HG02571 (cell line): ENCODE results near the gene MRPL11.
"Not testable (repeated sequence)": the region's sequence is repeated elsewhere in the genome, so short reads cannot be mapped to it uniquely, and the experiment has no call there.

ENCODE experiments used
- ATAC-seq: cut with Tn5 transposase; IDR thresholded peaks from one replicate; pipeline ENCODE4 v1.9.1; 2021; ENCODE audit warnings: mild to moderate bottlenecking, moderate library complexity; ENCODE audit not compliant: unreplicated experiment

MRPL11 gene

DNA sequence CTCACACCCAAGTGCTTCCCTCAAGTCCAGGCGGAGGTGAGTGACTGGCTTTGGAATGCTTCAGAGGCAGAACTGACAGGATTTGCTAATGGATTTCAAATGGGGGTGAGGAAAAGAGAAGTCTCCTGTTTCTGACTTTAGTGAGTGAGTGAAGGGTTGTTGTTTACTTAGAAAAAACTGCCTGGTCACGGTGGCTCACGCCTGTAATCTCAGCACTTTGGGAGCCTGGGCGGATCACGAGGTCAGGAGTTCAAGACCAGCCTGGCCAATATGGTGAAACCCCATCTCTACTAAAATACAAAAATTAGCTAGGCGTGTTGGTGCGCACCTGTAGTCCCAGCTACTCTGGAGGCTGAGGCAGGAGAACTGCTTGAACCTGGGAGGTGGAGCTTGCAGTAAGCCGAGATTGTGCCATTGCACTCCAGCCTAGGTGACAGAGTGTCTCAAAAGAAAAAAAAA, 6.7 kb downstream of the MRPL11 start:
- not testable (repeated sequence) for ATAC-seq

DNA sequence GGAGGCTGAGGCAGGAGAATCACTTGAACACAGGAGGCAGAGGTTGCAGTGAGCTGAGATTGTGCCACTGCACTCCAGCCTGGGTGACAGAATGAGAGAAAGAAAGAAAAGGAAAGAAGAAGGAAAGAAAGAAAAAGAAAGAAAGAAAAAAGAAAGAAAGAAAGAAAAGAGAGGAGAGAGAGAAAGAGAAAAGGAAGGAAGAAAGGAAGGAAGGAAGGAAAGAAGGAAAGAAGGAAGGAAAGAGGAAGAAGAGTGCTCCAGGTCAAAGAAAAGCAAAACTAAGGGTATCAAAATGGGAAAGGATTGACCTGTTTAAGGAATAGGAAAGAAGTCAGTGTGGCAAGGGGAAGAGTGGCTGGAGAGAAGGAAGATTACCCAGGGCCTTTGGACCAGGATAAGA, 7.4 kb downstream of the MRPL11 start:
- not testable (repeated sequence) for ATAC-seq

DNA sequence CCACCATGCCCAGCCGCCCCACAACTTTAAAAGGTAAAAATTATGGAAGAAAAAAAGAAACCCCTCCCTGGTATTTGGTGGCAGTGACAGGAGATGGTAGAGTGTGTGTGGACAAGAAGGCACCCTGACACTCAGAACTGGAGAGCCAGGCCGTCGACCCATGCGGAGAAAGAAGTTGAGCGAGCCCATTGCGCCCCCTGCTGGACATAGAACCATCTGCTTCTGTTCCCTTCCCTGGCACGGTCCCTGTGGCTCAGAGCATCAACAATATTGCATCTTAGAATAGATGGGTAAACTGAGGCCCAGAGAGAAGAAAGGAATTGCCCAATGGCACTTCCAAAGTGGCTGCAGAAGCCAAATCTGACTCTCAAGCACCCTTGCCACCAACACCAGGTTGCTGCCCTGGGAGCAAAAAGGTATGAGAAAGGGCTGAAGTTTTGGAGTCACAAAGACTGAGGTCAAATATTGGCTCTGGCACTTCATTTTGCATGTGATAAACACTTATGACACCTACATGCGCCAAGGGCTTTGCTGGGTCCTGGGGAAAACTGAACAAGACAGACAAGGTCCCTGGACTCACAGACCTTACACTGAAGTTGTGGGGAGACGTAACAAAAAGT, 8.6 kb downstream of the MRPL11 start:
- ATAC-seq = no peak

DNA sequence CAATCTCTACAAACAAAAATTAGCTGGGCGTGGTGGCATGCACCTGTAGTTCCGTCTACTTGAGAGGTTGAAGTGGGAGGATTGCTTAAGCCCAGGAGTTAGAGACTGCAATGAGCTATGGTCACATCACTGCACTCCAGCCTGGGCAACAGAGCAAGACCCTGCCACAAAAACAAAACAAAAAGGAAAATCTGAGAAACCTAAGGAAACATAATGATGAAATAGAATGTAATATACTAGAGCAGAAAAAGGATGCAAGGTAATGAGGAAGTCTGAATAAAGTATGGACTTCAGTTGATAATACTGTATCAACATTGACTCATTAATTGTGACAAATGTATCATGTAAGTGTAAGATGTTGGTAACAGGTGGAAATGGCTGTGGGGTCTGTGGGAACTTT, 9.7 kb downstream of the MRPL11 start:
- no peak for ATAC-seq

DNA sequence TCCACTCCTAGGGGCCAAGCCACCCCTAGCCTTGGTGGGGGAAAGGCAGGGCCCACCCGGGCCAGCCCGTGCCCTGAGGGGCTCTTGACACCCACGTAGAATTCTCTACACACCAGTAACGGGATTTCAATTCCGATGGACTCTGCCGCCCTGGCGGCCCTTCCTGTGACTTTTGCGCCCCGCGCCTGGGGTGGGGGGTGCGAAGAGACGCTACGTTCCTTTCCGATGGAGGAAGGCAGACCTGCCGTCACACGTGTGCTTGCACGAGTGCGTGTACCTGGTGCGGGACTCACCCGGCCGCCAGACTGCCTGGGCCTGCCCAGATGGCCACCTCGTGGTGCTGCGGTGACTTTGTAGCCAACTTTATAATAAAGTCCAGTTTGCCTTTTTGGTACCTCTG, 12.3 kb downstream of the MRPL11 start:
- ATAC-seq = no peak

DNA sequence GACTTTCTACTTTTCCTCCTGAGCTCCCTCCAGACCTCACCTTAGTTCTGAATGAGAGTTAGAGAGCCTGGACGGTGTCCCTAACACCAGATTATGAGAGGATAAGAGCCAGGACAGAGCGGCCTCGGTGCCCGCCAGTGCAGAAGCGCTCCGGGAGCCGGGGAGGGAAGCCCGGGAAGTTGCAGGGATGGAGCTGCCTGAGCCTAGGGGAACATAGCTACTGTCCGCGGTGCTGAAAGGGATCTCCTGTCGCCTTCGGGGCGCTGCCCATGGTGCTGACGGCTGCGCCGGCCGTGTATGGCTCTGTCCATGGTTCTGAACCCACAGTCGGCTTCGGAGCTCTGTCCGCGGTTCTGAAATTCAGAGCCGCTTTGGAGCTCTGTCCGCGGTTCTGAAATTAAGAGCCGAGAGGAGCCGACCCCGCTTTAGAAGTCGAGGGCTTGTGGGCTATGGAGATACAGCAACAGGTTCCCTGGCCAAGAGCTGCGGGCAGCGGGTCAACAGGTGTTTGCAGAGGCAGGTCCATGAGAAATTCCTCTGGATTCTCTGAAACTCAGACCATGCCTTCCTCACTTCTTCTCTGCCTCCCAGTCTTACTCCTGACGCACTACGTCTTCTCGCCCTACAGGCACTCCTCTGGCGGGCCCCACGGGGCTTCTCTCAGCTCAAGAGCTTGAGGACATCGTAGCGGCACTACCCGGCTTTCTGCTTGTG, 17.0 kb downstream of the MRPL11 start:
- ATAC-seq = no peak

DNA sequence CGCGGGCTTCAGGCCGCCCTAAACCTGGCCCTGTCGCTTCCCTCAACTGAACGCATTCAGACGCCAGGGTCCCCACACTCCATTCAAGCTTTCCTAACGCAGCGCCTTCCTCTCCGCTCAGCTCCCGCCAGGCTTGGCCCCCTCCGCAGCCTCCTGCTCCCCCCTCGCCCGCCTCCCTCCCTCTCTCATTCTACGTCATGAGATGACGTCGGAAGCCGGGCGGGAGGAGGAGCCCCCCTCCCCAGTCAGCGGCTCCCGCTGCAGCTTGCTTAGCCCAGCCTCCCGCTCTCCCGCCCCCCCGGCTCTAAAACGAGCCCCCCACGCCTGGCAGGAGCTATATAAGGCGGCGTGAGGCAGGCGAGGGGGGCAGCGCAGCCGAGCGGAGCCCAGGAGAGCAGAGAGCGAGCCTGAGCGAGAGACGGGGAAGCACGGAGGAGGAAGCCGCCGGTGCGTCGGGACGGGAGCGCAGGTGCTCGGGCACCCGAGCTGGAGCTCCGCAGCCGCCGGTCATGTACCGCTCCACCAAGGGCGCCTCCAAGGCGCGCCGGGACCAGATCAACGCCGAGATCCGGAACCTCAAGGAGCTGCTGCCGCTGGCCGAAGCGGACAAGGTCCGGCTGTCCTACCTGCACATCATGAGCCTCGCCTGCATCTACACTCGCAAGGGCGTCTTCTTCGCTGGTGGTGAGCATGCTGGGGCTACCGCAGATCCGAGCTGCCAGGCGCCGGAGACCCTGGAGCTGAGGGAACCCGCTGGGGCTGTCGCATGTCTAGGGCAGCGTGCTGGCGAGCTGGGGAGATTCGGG, 17.8 kb downstream of the MRPL11 start, which contains the start of gene NPAS4:
NPAS4 (plus strand) TSS at position 365 of the 806 bp plus-strand sequence; CDS start at position 510, 145 bp downstream.
- ATAC-seq = no peak

DNA sequence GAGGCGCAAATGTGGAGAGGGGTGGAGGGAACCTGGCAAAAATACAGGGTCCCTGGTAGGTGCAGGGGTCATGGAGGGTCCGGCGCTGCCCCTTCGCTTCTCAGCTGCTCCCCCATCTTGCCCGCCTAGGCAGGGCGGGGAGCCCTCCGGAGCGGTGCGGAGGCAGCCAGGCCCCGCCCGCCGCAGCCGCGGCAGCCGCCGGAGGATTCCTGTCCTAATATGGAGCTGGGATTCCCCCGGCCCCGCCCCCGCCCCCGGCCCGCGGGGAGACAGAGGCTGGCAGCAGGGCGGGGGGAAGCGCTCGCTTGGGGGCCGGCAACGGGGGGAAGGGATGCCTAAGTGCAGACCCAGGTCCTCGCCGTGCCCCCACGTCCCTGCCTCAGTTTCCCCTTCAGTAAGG, 18.8 kb downstream of the MRPL11 start:
- ATAC-seq = no peak

DNA sequence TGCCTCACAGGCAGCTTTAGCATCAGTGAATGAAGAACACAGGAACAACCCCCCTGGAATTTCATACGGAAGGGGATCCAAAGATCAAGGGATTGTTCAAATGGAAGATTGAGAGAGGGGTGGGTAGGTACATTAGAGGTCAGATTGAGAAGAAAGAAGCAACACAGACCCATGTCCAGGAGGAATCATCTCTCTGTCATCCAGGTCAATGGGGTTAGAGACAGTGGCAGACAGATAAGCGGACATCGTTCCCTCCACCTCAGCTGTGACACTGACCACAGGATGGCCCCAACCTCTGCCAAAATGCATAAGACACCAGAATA, 19.7 kb downstream of the MRPL11 start:
- ATAC-seq = no peak

DNA sequence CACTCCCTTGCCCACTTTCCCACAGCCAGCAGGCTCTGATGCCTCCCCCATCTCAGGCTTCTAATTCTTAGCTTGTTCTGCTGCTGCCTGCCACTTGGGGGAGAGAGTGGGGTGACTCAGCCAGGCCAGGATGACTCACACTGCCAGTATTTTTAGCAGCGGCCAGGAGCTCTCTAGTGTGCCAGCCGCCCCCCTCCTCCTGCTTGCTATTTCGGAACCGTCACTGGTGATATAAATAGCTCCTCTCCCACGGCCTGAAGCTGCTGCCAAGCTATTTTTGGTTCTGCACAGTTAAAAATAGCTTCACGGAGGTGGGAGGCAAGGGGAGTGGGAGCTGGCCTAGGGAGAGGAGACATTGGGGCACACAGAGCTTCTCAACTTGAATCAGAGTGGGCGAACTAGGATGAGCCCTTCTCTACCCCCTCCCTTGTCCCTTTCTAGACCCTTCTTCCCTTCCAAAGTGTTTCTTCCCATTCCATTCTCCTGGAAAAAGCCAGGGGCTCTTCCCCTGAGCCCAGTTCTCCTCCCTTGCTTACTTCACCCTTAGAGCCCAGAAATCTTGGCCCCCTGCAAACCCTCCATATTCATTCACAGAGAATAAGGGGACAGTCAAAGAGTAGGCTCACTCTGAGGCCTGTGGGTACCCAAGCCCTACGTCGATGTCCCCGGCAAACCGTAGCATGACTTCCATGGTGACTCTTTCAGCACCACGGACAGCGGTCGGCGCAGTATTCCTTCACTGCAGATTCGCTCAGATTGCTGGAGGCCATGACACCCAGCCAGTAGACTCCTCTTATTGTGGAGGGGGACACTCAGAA, 20.3 kb downstream of the MRPL11 start:
- no peak for ATAC-seq

DNA sequence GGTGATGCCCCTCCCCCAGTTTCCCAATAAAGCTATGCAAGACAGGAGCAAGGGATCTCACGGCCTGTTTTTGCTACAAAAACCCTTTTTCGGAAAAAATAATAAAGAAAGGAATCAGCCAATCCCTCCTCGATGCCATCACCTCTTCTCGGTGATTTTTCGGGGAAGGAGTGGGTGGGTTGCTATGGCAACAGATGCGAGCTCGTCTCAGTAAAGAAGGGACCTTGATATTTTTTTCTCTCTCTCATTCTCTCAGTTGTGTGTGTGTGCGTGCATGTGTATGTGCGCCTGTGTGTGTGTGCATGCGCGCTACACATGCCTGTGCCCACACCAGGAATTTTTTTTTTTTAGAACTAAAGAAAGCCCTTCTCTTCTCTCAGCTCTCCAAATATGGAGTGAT, 21.6 kb downstream of the MRPL11 start:
- ATAC-seq = no peak

DNA sequence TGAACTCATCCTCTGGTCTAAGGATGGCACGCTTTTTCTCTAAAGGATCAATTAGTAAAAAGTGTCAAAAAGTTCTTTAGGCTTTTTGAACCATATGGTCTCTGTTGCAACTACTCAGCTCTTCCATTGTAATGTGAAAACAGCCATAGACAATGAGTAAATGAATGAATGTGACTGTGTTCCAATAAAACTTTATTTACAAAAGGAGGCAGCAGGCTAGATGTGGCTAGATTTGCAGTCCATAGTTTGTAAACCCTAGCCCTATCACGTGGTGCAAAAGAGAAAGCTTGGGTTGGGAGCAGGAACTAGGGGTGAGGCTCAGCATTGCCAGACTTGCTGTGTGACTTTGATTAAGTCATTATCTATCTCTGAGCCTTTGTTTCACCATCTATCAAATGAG, 23.2 kb downstream of the MRPL11 start:
- no peak for ATAC-seq

DNA sequence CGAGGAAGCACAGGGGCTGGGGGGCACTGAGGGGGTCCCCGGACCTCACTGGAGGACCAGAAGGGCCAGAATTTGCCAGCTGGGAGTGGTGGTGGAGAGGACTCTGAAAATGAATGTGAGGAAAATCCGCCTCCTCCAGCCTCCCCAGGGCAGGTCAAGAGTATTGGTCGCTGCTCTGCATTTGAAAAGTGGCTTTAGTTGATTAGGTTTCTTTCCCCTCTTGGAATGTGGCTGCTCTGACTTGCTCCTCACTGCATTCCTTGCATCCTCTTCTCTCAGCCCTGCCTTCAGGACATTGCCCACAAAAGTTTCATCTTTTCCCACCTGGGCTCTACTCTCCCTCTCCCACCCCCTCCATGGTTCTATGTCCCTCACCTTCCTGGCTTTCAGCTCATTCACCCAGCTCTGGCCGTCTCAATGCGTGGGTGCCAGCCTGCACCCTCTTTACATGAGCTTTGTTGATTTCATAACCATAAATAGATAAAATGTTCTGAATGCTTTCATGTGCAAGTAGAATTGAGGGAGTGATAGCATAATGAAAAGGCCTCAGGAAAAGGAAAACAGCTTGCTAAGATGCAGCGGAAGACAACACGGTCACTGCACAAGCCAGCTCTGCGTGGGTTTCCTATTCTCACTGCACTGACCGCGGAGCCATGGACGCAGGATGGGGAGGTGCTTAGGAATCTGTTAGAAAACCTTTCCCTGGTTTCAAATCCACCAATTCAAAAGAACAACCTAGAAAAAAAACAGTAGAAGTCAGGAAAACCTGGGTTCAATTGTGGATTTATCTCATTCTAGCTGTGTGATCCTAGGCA, 24.3 kb downstream of the MRPL11 start:
- ATAC-seq = no peak

DNA sequence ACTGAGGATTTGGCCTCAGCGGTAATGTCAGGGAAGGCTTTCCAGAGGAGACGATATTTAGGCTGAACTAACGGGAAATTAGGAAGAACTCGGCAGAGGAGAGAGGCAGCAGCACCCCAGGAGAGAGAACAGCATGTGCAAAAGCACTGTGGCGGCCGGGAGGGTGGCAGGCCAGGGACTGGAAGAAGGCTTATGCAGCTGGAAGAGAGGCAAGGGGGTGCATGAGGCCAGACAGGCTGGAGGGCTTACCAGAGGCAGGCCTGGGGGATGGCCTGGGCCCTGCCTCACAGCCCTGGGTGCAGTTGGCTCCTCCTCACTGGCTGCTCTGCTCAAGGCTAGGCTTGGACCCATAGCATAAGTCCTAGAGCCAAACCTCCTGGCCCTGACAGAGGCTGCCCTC, 25.5 kb downstream of the MRPL11 start:
- no peak for ATAC-seq

DNA sequence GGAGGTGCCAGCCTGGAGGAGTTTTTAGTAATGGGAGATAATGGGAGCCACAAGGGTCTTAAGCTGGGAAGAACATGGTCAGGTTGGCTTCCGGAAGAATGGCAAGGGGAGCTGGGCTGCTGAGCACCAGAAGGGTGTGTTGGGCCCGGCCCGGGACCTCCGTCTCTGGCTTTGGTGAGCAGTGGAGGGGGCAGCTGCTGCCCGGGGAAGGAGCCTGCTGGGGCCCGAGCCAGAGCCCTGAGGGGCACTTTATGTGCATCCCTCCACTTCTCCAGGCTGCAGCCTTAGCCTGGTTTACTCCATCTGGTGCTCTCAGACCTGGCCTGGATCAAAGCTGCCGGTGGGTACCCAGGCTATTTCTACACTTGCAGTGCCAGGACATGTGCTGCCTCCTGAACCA, 26.5 kb downstream of the MRPL11 start:
- ATAC-seq = no peak

DNA sequence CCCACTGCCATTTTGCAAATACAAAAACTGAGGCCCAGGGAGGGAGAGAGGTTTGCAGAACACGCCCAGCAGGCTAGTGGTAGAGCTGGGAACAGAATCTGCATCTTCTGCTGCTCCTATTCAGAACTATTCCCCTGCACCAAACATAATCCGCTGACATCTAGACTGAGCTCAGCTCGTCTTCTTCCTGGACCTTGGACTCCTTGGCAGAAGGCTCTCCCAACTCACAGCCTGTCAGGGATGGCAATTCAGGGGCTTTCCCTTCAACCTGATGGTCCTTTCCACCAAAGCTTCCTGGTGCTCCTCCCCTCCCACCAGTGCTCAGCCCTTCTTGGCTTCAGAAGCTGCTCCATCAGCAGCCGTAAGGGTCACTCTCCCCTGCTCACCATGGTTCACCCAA, 27.3 kb downstream of the MRPL11 start:
- no peak for ATAC-seq

DNA sequence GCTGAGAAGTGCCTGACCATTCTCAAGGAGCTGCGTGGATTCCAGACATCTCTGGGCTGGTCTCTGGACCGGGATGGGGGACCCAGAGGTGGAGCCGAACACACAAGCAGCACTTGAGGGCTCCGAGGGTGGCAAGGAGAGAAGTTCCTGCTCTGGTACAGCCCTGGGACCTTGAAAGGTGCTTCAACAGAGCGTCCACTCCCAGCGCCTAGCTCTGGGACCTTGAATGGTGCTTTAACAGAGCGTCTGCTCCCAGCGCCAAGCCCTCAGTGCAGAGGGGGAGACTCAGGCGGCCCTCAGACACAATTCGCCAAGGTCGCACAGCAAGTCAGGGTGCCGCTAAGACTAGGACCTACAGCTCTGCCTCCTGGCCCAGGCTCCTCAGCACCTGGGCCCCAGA, 28.5 kb downstream of the MRPL11 start:
- no peak for ATAC-seq

DNA sequence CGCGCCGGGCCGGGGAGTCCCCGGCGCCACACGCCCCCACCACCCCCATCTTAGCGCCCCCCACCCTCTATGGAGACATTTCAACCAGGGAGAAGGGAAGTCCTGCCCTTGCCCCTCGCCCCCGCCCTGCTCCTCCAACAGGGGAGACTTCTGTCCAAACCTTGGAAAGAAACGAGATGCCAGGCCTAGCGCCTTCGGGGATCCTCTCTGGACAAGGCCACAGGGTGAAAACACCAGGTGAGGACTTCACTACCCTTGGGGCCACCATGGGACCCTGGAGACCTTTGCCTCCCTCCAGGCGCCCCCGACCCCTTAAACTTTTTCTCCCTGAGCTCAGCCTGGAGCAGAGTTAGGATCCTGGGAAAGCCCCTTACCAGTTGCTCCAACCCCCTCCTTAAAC, 29.4 kb downstream of the MRPL11 start:
- no peak for ATAC-seq

DNA sequence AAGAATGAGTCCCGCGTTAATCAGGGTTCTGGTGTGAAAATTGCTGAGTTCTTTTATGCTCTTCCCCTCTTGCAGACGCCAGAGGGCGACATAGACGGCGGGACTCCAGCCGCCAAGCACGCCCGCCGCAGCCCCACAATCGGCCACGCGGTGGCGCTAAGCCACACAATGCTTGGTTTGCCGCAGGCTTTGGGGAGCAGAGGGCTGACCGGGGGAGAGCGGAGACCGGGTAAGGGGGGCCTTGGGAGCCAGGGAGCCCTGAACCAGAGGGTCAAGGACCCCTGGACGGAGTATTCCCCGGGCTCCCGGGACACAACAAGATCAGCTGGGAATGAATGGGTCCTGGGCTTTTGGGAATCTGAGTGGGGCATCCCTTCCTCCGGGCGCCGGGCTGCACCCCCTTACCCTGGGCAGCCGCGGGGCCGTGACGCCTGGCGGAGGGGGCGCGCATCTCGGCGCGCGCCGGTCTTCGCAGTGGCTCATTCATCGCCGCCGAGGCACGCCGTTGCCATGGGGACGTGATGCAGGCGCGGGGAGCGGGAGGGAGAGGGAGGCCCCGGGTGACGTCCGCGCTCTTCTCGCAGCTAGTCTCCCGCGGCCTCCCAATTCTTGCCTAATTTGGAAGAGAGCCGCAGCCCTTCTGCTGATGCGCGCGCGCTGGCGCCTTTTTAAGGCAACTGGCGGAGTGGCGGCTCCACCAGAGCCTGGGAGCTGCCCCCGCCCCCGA, 30.0 kb downstream of the MRPL11 start:
- ATAC-seq = no peak

DNA sequence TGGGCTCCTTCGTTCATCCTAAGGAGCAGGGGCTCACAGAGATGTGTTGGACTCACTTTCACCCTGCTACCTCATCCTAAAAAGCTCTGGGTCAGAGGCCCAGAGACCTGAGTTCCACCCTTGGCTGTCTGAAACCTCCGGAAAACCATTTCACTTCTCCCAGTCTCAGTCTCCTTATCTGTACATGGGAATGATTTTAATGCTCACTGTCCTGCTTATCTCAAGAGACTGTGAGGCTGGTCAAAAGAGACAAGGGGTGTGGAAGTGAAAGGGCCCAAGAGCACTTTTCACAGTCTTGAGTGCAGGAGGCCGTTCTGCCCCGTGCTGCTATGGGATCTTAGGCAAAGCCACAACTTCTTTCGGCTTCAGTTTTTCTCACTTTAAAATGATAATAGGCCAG, 31.0 kb downstream of the MRPL11 start:
- no peak for ATAC-seq
